GM12865 (cell line): Measurements from ENCODE around the gene ATRNL1.

Experiments
- DNase-seq: peaks from one replicate; pipeline ENCODE4 v3.0.0; 2010; ENCODE audit warnings: low read depth
- H3K4me3 ChIP-seq: 2 replicates; pipeline ENCODE4 v1.5.1; 2011; ENCODE audit warnings: mild to moderate bottlenecking, low read depth, low read length, control low read depth
- TF ChIP-seq, protein P1 (sequence below): IDR thresholded peaks from 2 replicates; pipeline ENCODE4 v1.5.1; 2011; ENCODE audit warnings: low read length, control low read depth, low read depth, inconsistent platforms; ENCODE audit not compliant: insufficient read depth; ENCODE audit errors: missing control alignments

The ATRNL1 gene

DNA sequence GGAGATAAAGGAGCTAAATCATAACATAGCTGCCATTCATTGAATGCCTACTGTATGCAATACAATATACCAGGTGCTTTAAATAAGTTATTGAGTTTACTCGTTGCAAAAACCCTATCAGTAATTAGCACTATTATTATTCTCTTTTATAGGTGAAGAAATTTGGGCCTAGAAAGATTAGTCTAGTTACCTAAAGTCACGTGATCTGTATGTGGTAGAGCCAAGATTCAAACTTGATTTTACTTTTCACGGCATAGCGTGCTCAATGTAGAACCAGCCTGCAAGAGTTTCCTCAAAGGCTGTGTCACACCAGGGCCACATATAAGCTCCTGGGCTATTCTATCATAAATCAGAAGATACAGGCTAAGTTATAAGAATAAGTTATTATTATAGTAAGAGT lies 740.0 kb downstream of the ATRNL1 start:
- H3K4me3 ChIP-seq = no peak overlapping the region
- TF ChIP-seq, protein P1, sequence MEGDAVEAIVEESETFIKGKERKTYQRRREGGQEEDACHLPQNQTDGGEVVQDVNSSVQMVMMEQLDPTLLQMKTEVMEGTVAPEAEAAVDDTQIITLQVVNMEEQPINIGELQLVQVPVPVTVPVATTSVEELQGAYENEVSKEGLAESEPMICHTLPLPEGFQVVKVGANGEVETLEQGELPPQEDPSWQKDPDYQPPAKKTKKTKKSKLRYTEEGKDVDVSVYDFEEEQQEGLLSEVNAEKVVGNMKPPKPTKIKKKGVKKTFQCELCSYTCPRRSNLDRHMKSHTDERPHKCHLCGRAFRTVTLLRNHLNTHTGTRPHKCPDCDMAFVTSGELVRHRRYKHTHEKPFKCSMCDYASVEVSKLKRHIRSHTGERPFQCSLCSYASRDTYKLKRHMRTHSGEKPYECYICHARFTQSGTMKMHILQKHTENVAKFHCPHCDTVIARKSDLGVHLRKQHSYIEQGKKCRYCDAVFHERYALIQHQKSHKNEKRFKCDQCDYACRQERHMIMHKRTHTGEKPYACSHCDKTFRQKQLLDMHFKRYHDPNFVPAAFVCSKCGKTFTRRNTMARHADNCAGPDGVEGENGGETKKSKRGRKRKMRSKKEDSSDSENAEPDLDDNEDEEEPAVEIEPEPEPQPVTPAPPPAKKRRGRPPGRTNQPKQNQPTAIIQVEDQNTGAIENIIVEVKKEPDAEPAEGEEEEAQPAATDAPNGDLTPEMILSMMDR = no peak
- no peak for DNase-seq

DNA sequence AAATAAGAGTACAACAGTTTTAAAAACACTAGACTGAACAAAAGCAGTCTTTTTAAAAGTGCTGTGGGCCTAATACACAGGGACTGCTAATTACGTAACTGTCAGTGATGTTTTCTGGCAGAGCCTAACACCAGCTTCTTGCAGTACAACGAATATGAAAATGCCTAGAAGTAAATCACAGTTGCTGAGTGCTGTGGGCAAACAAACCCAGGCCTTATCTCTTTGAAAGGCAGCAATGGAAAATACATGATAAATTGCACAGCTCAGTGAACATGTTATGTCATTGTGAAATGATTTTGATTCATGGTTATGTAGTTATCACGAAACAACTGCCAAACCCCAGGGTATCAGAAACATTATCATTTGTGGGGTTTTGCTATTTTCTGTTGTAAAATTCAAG lies 751.4 kb downstream of the ATRNL1 start:
- no peak overlapping the region for H3K4me3 ChIP-seq
- no peak for DNase-seq
- TF ChIP-seq, protein P1 = no peak

DNA sequence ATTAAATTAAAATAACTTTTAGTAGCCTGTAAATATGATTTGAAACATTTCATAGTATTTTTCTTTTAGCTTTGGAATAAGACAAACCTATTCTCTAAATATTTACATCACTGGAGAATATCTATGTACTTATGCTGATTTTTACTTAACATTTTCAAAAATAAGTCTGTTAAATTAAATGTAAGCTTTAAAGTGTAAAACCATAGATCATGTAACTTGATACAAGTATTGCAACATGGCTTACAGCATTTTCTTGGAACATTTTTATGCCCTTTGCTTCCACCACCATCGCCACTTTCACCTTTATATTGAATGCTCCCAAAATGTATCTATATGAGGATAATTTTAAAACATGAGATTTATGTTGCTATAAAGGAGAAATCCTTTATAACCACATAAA lies 752.8 kb downstream of the ATRNL1 start:
- TF ChIP-seq, protein P1 = no peak
- no peak overlapping the region for H3K4me3 ChIP-seq
- no peak for DNase-seq

DNA sequence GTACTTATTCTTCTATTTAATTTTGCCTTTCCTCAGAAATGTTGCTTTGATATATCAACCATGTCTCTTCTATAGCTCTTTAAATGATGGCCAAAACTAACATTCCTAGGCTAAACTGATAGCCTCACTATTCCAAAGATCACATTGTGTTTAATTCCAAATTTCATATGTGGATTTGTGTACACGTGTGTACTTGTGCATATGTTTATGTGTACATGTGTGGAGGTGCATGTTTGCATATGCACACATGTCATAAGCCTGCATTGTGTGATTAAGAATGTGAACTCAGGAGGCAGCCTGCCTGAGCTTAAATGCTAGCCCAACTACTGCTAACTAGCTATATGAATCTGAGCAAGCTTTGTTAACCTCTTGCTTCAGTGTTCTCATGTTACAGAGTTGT lies 753.4 kb downstream of the ATRNL1 start:
- no peak overlapping the region for H3K4me3 ChIP-seq
- no peak for DNase-seq
- TF ChIP-seq, protein P1 = no peak

DNA sequence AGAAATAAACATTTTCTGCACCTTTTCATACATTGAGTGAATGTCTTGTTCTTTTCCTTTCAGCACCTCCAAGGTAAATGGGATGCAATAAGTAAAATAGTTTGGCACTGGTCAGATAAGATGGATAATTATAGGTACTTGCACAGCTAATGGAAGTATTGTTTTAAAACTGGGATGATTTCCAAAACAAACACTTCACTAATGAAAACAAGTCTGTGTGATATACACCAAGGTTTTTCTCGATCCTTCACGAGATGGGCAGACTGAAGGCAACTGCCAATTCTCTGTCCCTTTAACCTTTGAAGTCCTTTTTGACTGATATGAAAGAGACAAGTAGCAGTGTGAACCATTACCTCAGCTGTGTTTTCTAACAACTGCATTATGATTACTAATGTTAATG lies 756.0 kb downstream of the ATRNL1 start:
- no peak overlapping the region for H3K4me3 ChIP-seq
- DNase-seq = no peak
- TF ChIP-seq, protein P1 = no peak

DNA sequence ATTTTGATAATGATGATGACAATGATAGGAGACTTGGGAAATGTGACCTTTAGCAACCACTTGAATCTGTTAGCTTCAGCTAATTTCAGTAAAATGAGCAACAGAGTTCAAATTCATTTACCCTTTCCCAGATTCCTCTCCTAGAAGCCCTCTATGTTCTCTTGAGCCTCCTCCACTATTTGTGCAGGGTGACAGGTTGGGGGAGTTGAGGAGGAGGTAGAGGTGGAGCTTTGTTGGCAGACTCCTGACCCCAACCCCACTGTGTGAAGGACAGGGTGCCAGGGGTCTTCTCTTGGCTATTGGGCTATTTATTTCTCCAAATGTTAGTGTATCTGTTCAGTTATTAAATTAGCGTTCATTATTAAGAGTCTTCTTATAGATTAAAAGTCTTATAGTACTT lies 757.5 kb downstream of the ATRNL1 start:
- no peak overlapping the region for H3K4me3 ChIP-seq
- TF ChIP-seq, protein P1 = no peak
- DNase-seq = no peak

DNA sequence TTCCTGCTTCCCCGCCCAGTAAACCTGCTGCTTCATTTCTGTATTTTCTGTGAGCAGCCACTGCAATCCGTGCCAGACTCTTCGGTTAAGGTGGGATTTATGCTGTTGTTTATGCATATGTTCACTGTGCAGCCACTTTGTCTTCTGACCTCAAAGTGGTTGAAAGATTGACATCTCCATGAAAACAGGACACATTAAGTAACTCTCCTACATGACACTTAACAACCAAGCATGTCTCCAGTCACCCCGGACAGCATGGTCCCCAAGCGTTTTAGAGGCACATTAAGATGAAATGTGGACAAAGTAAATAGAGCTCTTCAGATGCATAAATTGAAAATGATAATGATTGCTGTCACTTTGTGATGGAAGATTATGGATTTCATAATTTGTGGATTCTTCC lies 758.5 kb downstream of the ATRNL1 start:
- H3K4me3 ChIP-seq = no peak overlapping the region
- TF ChIP-seq, protein P1 = no peak
- DNase-seq = no peak
